Liver (tissue), 9 donors: Measurements from ENCODE around the gene CH25H. TPM values are rescaled to one million over a fixed set of nuclear protein-coding genes. Genes with fewer than 3 reads are reported as not detected.

Experiments used
- DNase-seq: peaks from one replicate; pipeline ENCODE4 v3.0.0-alpha.2; 2017; ENCODE audit warnings: low spot score
- H3K27ac ChIP-seq, 2 donors: one replicate each; pipeline ENCODE4 v1.7.0; 2013; ENCODE audit warnings: inconsistent platforms in 2 of 2, low read length in 2 of 2, control low read depth in 1 of 2, low read depth in 1 of 2, mild to moderate bottlenecking in 1 of 2
- H3K27me3 ChIP-seq, 4 donors: one replicate each; pipeline versions ENCODE4 v1.6.1 to v1.7.0; 2013; ENCODE audit warnings: low read length in 3 of 4, inconsistent platforms in 1 of 4, mild to moderate bottlenecking in 1 of 4, moderate library complexity in 1 of 4; ENCODE audit not compliant: control insufficient read depth in 4 of 4, insufficient read depth in 4 of 4
- H3K36me3 ChIP-seq, 4 donors: one replicate each; pipeline versions ENCODE4 v1.6.1 to v1.7.0; 2013; ENCODE audit warnings: low read length in 3 of 4, mild to moderate bottlenecking in 3 of 4, low read depth in 1 of 4, moderate library complexity in 1 of 4; ENCODE audit not compliant: control insufficient read depth in 4 of 4, insufficient read depth in 3 of 4
- H3K4me1 ChIP-seq, 4 donors: one replicate each; pipeline versions ENCODE4 v1.6.1 to v1.7.0; 2013; ENCODE audit warnings: low read length in 3 of 4, mild to moderate bottlenecking in 3 of 4, moderate library complexity in 1 of 4; ENCODE audit not compliant: control insufficient read depth in 4 of 4, insufficient read depth in 4 of 4
- H3K4me3 ChIP-seq, 3 donors: one replicate each; pipeline versions ENCODE4 v1.6.1 to v1.7.0; 2013; ENCODE audit warnings: low read length in 3 of 3, control low read depth in 1 of 3, low read depth in 1 of 3, mild to moderate bottlenecking in 1 of 3
- H3K9ac ChIP-seq, 2 donors: one replicate each; pipeline ENCODE4 v1.7.0; 2013; ENCODE audit warnings: low read length in 2 of 2, mild to moderate bottlenecking in 2 of 2, moderate library complexity in 2 of 2, control low read depth in 1 of 2, low read depth in 1 of 2
- H3K9me3 ChIP-seq, 4 donors: one replicate each; pipeline versions ENCODE4 v1.6.1 to v1.7.0; 2013; ENCODE audit warnings: low read length in 3 of 4; ENCODE audit not compliant: control insufficient read depth in 4 of 4
- ATF3 ChIP-seq: IDR thresholded peaks from 2 replicates; pipeline ENCODE4 v1.6.1; 2016; ENCODE audit warnings: antibody characterized with exemption
- CTCF ChIP-seq: fragments of 150-350 bp; IDR thresholded peaks from 2 replicates; pipeline ENCODE4 v1.5.1; 2017; ENCODE audit warnings: improper control_type of control experiment, low read depth, low read length; ENCODE audit not compliant: missing input control
- EGR1 ChIP-seq, 2 donors: IDR thresholded peaks; 2 replicates each; pipeline ENCODE4 v1.6.1; 2016 to 2018; ENCODE audit warnings: antibody characterized with exemption in 2 of 2, low read depth in 2 of 2
- FOXA1 ChIP-seq: IDR thresholded peaks from 2 replicates; pipeline ENCODE4 v1.6.1; 2016; ENCODE audit warnings: antibody characterized with exemption
- FOXA2 ChIP-seq: IDR thresholded peaks from 2 replicates; pipeline ENCODE4 v1.6.1; 2016; ENCODE audit warnings: antibody characterized with exemption
- GABPA ChIP-seq, 2 donors: IDR thresholded peaks in 1 of 2; conservative IDR thresholded peaks in 1 of 2; 2 replicates each; pipeline ENCODE4 v1.6.1; 2016; ENCODE audit warnings: antibody characterized with exemption in 2 of 2, mild to moderate bottlenecking in 1 of 2, moderate library complexity in 1 of 2
- HNF4A ChIP-seq, 2 donors: conservative IDR thresholded peaks; 2 replicates each; pipeline ENCODE4 v1.6.1; 2016; ENCODE audit warnings: antibody characterized with exemption in 2 of 2, mild to moderate bottlenecking in 2 of 2
- HNF4G ChIP-seq: IDR thresholded peaks from 2 replicates; pipeline ENCODE4 v1.6.1; 2016; ENCODE audit warnings: antibody characterized with exemption
- JUND ChIP-seq, 2 donors: IDR thresholded peaks; 2 replicates each; pipeline ENCODE4 v1.6.1; 2016; ENCODE audit warnings: antibody characterized with exemption in 2 of 2
- MAX ChIP-seq: IDR thresholded peaks from 2 replicates; pipeline ENCODE4 v1.6.1; 2016; ENCODE audit warnings: antibody characterized with exemption
- RAD21 ChIP-seq, 2 donors: IDR thresholded peaks; 2 replicates each; pipeline ENCODE4 v1.6.1; 2016; ENCODE audit warnings: antibody characterized with exemption in 2 of 2, mild to moderate bottlenecking in 2 of 2
- REST ChIP-seq: IDR thresholded peaks from 2 replicates; pipeline ENCODE4 v1.6.1; 2016; ENCODE audit warnings: antibody characterized with exemption, mild to moderate bottlenecking
- RXRA ChIP-seq, 2 donors: IDR thresholded peaks; 2 replicates each; pipeline ENCODE4 v1.6.1; 2017 to 2018; ENCODE audit warnings: antibody characterized with exemption in 2 of 2, mild to moderate bottlenecking in 1 of 2
- TAF1 ChIP-seq: conservative IDR thresholded peaks from 2 replicates; pipeline ENCODE4 v1.6.1; 2016; ENCODE audit warnings: antibody characterized with exemption, mild to moderate bottlenecking
- YY1 ChIP-seq: IDR thresholded peaks from 2 replicates; pipeline ENCODE4 v1.6.1; 2016; ENCODE audit warnings: antibody characterized with exemption, mild to moderate bottlenecking
- ZBTB33 ChIP-seq: IDR thresholded peaks from 2 replicates; pipeline ENCODE4 v1.6.1; 2016; ENCODE audit warnings: antibody characterized with exemption
- WGBS: extraction: QIAGEN DNeasy Blood & Tissue Kit; methylation state at CpG from one replicate; pipeline ENCODE4 v1.1.7; 2013; 5-methylcytosine and 5-hydroxymethylcytosine counted together
- polyA plus RNA-seq, 2 donors: library from polyadenylated mRNA; stranded (reverse) in 1 of 2; unstranded in 1 of 2; fragments of 200-250 nt in 1 of 2; fragments of >200 nt in 1 of 2; fragmentation: Nextera tagmentation in 1 of 2; extraction: Ambion mirVana in 1 of 2; gene quantifications; one replicate each; pipeline versions ENCODE4 v1.2.1 to v1.2.3, GENCODE V29; 2013 to 2015
- total RNA-seq, 2 donors: library from RNA; depleted of rRNA; stranded (reverse); fragments of >200 nt; gene quantifications; one replicate each; pipeline ENCODE4 v1.2.3, GENCODE V29; 2014
- donor health status: healthy.
- donor health status: healthy.
- donor health status: healthy.
- donor health status: healthy.
- donor health status: healthy.

Gene CH25H
- total and polyA plus RNA-seq, 4 donors, result 0.08 to 0.33 (median 0.25) TPM; not detected in 1

GRCh38 chr10:89235073-89235798 lies 28.1 kb upstream of the CH25H start:
- no peak overlapping the region for H3K27ac ChIP-seq
- WGBS, result 87% methylated on average over 12 of the region's 12 CpGs
- no peak for DNase-seq

GRCh38 chr10:89233033-89233432 lies 25.9 kb upstream of the CH25H start:
- no peaks in the 10 kb centered on the region for H3K9me3 ChIP-seq
- H3K27me3 ChIP-seq, result no peaks in the 10 kb centered on the region
- TF ChIP-seq GABPA (IDR thresholded peaks at IDR 0.05 in 1 of 2, conservative IDR thresholded peaks at IDR 0.05 in 1 of 2) (no peak), HNF4G (no peak), HNF4A (conservative IDR thresholded peaks at IDR 0.05) (no peak), ATF3 (no peak), REST (no peak), EGR1 (IDR thresholded peaks at IDR 0.05; ENCODE audit: low read depth in 2 of 2) (no peak), RXRA (IDR thresholded peaks at IDR 0.05) (no peak), ZBTB33 (no peak), CTCF (no peak), TAF1 (no peak), FOXA2 (no peak), YY1 (no peak)
- H3K36me3 ChIP-seq, result peaks cover 0 to 13% (median 8%) of the 10 kb centered on the region in 4 donors
- no peak overlapping the region for H3K4me3 ChIP-seq
- H3K27ac ChIP-seq, result no peak overlapping the region
- no peak for DNase-seq
- H3K9ac ChIP-seq, result no peak overlapping the region
- WGBS, result 95% methylated on average over 2 of the region's 2 CpGs
- H3K4me1 ChIP-seq, result no peaks in the 10 kb centered on the region

More at GRCh38 chr10:89235073-89235798, 28.1 kb upstream of the CH25H start:
- H3K36me3 ChIP-seq, result peaks cover 0 to 21% (median 16%) of the 10 kb centered on the region in 4 donors
- no peaks in the 10 kb centered on the region for H3K9me3 ChIP-seq
- no peak overlapping the region for H3K9ac ChIP-seq
- TF ChIP-seq RXRA (IDR thresholded peaks at IDR 0.05) (no peak), MAX (peak; percentile 32), JUND (IDR thresholded peaks at IDR 0.05) (no peak), ZBTB33 (no peak), RAD21 (IDR thresholded peaks at IDR 0.05) (no peak), FOXA1 (no peak), ATF3 (no peak)
- H3K4me1 ChIP-seq, result peaks cover 0 to 2% (median 0%) of the 10 kb centered on the region in 4 donors
- no peak overlapping the region for H3K4me3 ChIP-seq
- H3K27me3 ChIP-seq, result no peaks in the 10 kb centered on the region
